GM21825 (cell line): ENCODE data around the gene FCHSD1.
A peak's percentile ranks its signal among the peaks of the same experiment; 100 is the strongest.

Experiments used
- ATAC-seq: cut with Tn5 transposase; IDR thresholded peaks from one replicate; pipeline ENCODE4 v1.9.1; 2021; ENCODE audit warnings: mild to moderate bottlenecking, moderate library complexity; ENCODE audit not compliant: unreplicated experiment

The FCHSD1 gene

GRCh38 chr5:141650851-141651727 is at the start of gene FCHSD1:
Gene FCHSD1 (minus strand): TSS chr5:141651418. CDS start chr5:141651368, 50 bp downstream.
- peak; percentile 98 for ATAC-seq

GRCh38 chr5:141697586-141697985 is 46.4 kb upstream of the FCHSD1 start:
- ATAC-seq = no peak

GRCh38 chr5:141696431-141696830 is 45.2 kb upstream of the FCHSD1 start:
- no peak for ATAC-seq

GRCh38 chr5:141695627-141696215 is 44.5 kb upstream of the FCHSD1 start:
- ATAC-seq = no peak

- ATAC-seq = no peak
Measured at GRCh38 chr5:141694479-141694878, 43.3 kb upstream of the FCHSD1 start.

GRCh38 chr5:141692919-141693725 is 41.9 kb upstream of the FCHSD1 start:
- ATAC-seq = no peak

- ATAC-seq = no peak
Measured at GRCh38 chr5:141692533-141692888, 41.3 kb upstream of the FCHSD1 start.

- peak; percentile 89 for ATAC-seq
Measured at GRCh38 chr5:141691867-141692532, 40.8 kb upstream of the FCHSD1 start.

- no peak for ATAC-seq
Measured at GRCh38 chr5:141691286-141691866, 40.2 kb upstream of the FCHSD1 start.

GRCh38 chr5:141686648-141687416 is 35.6 kb upstream of the FCHSD1 start:
- ATAC-seq = no peak

GRCh38 chr5:141685591-141685990 is 34.4 kb upstream of the FCHSD1 start:
- no peak for ATAC-seq

- ATAC-seq = no peak
Measured at GRCh38 chr5:141683596-141684141, 32.5 kb upstream of the FCHSD1 start.

- no peak for ATAC-seq
Measured at GRCh38 chr5:141681695-141682641, 30.8 kb upstream of the FCHSD1 start, which contains the start of gene ARAP3. Gene ARAP3 (minus strand): TSS chr5:141682230. CDS start chr5:141680486, 1,744 bp downstream.

GRCh38 chr5:141681295-141681694 is 30.1 kb upstream of the FCHSD1 start:
- ATAC-seq = no peak

- ATAC-seq = no peak
Measured at GRCh38 chr5:141680751-141681201, 29.6 kb upstream of the FCHSD1 start.

GRCh38 chr5:141680178-141680577 is 29.0 kb upstream of the FCHSD1 start:
- no peak for ATAC-seq

- ATAC-seq = no peak
Measured at GRCh38 chr5:141677415-141677814, 26.2 kb upstream of the FCHSD1 start.

- no peak for ATAC-seq
Measured at GRCh38 chr5:141675672-141676071, 24.5 kb upstream of the FCHSD1 start.
